GM23338 (cell line): ENCODE data around the gene NUCB1. TPM values are rescaled to one million over a fixed set of nuclear protein-coding genes. Genes with fewer than 3 reads are reported as not detected.
"Not testable (repeated sequence)": the region's sequence is repeated elsewhere in the genome, so short reads cannot be mapped to it uniquely, and the experiment has no call there.

ENCODE experiments used
- ATAC-seq: fragments of 200-7000 bp; cut with Tn5 transposase; 3 replicates; pipeline ENCODE4 v1.9.1; 2020
- DNase-seq: peaks from one replicate; pipeline ENCODE4 v3.0.0-alpha.2; 2015; ENCODE audit warnings: low spot score
- H2AFZ ChIP-seq: fragments of 200-600 bp; sonication (generic); 2 replicates; pipeline ENCODE4 v1.8.0; 2016; ENCODE audit warnings: antibody characterized with exemption, mild to moderate bottlenecking, moderate library complexity
- H3F3A ChIP-seq: fragments of 200-600 bp; sonication (generic); replicated peaks from 2 replicates; pipeline ENCODE4 v1.8.0; 2017; ENCODE audit warnings: antibody characterized with exemption, mixed run types, low read depth
- H3K27ac ChIP-seq: fragments of 200-600 bp; sonication (generic); 2 replicates; pipeline ENCODE4 v1.6.1; 2016; ENCODE audit warnings: low read depth
- H3K27me3 ChIP-seq: fragments of 200-600 bp; sonication (generic); 2 replicates; pipeline ENCODE4 v1.8.0; 2016; ENCODE audit warnings: mild to moderate bottlenecking, mixed run types, moderate library complexity; ENCODE audit not compliant: insufficient read depth
- H3K36me3 ChIP-seq: fragments of 200-600 bp; sonication (generic); 2 replicates; pipeline ENCODE4 v1.8.0; 2016; ENCODE audit warnings: mild to moderate bottlenecking; ENCODE audit not compliant: insufficient read depth
- H3K4me1 ChIP-seq: fragments of 200-600 bp; sonication (generic); 2 replicates; pipeline ENCODE4 v1.8.0; 2016; ENCODE audit warnings: mild to moderate bottlenecking, moderate library complexity; ENCODE audit not compliant: insufficient read depth
- H3K4me2 ChIP-seq: fragments of 200-600 bp; sonication (generic); 2 replicates; pipeline ENCODE4 v1.7.1; 2017; ENCODE audit warnings: mixed run types
- H3K4me3 ChIP-seq: fragments of 200-600 bp; sonication (generic); 2 replicates; pipeline ENCODE4 v1.6.1; 2016; ENCODE audit warnings: mixed run types
- H3K79me2 ChIP-seq: fragments of 200-600 bp; sonication (generic); replicated peaks from 2 replicates; pipeline ENCODE4 v1.8.0; 2017; ENCODE audit warnings: mild to moderate bottlenecking; ENCODE audit not compliant: insufficient read depth
- H3K9me2 ChIP-seq: fragments of 200-600 bp; sonication (generic); 2 replicates; pipeline ENCODE4 v1.8.0; 2017; ENCODE audit not compliant: insufficient read depth
- H4K20me1 ChIP-seq: fragments of 200-600 bp; sonication (generic); replicated peaks from 2 replicates; pipeline ENCODE4 v1.8.0; 2017; ENCODE audit warnings: mild to moderate bottlenecking; ENCODE audit not compliant: insufficient read depth
- H3K27ac Mint-ChIP-seq: 2 replicates; pipeline ENCODE4 v1.8.0; 2020; ENCODE audit warnings: inconsistent platforms, mild to moderate bottlenecking, moderate library complexity, mixed read lengths
- H3K27me3 Mint-ChIP-seq: 3 replicates; pipeline ENCODE4 v1.8.0; 2022; ENCODE audit warnings: low read depth, mild to moderate bottlenecking, moderate library complexity, mixed read lengths, inconsistent platforms; ENCODE audit not compliant: insufficient read depth, poor library complexity
- H3K36me3 Mint-ChIP-seq: 3 replicates; pipeline ENCODE4 v1.8.0; 2021; ENCODE audit warnings: low read depth, mild to moderate bottlenecking, inconsistent platforms, moderate library complexity, mixed read lengths
- H3K4me1 Mint-ChIP-seq: 3 replicates; pipeline ENCODE4 v1.8.0; 2020; ENCODE audit warnings: mild to moderate bottlenecking, inconsistent platforms, mixed read lengths
- H3K4me3 Mint-ChIP-seq: 3 replicates; pipeline ENCODE4 v1.8.0; 2021; ENCODE audit warnings: moderate library complexity, mild to moderate bottlenecking, inconsistent platforms, mixed read lengths
- H3K9me3 Mint-ChIP-seq: 3 replicates; pipeline ENCODE4 v1.8.0; 2020; ENCODE audit warnings: moderate library complexity, mild to moderate bottlenecking, inconsistent platforms, mixed read lengths
- CREB1 ChIP-seq: fragments of 250-450 bp; sonication (Bioruptor Pico); IDR thresholded peaks from 2 replicates; pipeline ENCODE4 v1.5.0; 2020; ENCODE audit warnings: low read depth, mild to moderate bottlenecking, moderate library complexity
- CTCF ChIP-seq, 2 experiments: fragments of 200-600 bp in 1 of 2; sonication (generic) in 1 of 2; conservative IDR thresholded peaks; 2 replicates each; pipeline versions ENCODE4 v1.5.1 to v1.6.1; 2016 to 2017; ENCODE audit warnings: antibody characterized with exemption in 2 of 2, low read depth in 2 of 2, mild to moderate bottlenecking in 2 of 2, moderate library complexity in 1 of 2
- ETS1 ChIP-seq: IDR thresholded peaks from 2 replicates; pipeline ENCODE4 v1.6.1; 2016; ENCODE audit warnings: antibody characterized with exemption
- EZH2phosphoT487 ChIP-seq: fragments of 200-600 bp; sonication (generic); IDR thresholded peaks from one replicate; pipeline ENCODE4 v1.8.1; 2018; ENCODE audit warnings: antibody characterized with exemption; ENCODE audit not compliant: unreplicated experiment
- JUNB ChIP-seq: IDR thresholded peaks from one replicate; pipeline ENCODE4 v1.6.1; 2016; ENCODE audit warnings: antibody characterized with exemption; ENCODE audit not compliant: unreplicated experiment
- STAT1 ChIP-seq: IDR thresholded peaks from one replicate; pipeline ENCODE4 v1.6.1; 2016; ENCODE audit warnings: antibody characterized with exemption; ENCODE audit not compliant: unreplicated experiment
- ZNF114 ChIP-seq: fragments of 250-450 bp; sonication (Bioruptor Pico); IDR thresholded peaks from 2 replicates; pipeline ENCODE4 v1.5.0; 2020; ENCODE audit warnings: mild to moderate bottlenecking, moderate library complexity
- ZNF331 ChIP-seq: fragments of 250-450 bp; sonication (Bioruptor Pico); IDR thresholded peaks from 2 replicates; pipeline ENCODE4 v1.5.0; 2020; ENCODE audit warnings: low read depth, mild to moderate bottlenecking, moderate library complexity
- ZNF462 ChIP-seq: fragments of 250-450 bp; sonication (Bioruptor Pico); IDR thresholded peaks from 2 replicates; pipeline ENCODE4 v1.5.0; 2020; ENCODE audit warnings: mild to moderate bottlenecking, moderate library complexity
- polyA plus RNA-seq: library from polyadenylated mRNA; unstranded; fragments of >200 nt; fragmentation: Nextera tagmentation; extraction: Ambion mirVana; gene quantifications from 2 replicates; pipeline ENCODE4 v1.2.1, GENCODE V29; 2016
- total RNA-seq: library from RNA; depleted of rRNA; stranded (reverse); fragments of >200 nt; shearing (Covaris generic); gene quantifications from 2 replicates; pipeline ENCODE4 v1.2.3, GENCODE V29; 2014

The NUCB1 gene
- total and polyA plus RNA-seq, 2 experiments from 2014 or later = 57.1 to 163 TPM

GRCh38 chr19:48909424-48910077, 9.4 kb downstream of the NUCB1 start:
- not testable (repeated sequence) for H3K9me2 ChIP-seq, ATAC-seq, H3K4me3 ChIP-seq, H4K20me1 ChIP-seq, H3F3A ChIP-seq, H3K4me2 ChIP-seq, H3K27me3 ChIP-seq, H3K27ac Mint-ChIP-seq, H3K4me1 ChIP-seq, H3K4me3 Mint-ChIP-seq, H3K79me2 ChIP-seq, H3K9me3 Mint-ChIP-seq, H3K27me3 Mint-ChIP-seq, H3K27ac ChIP-seq, H3K4me1 Mint-ChIP-seq, H2AFZ ChIP-seq, DNase-seq
- peaks cover 11% of the 10 kb centered on the region for H3K36me3 ChIP-seq
- H3K36me3 Mint-ChIP-seq = peaks cover 78% of the 10 kb centered on the region

- Histone ChIP-seq H3K4me2 (no peak overlapping the region), H3K4me1 (no peaks in the 10 kb centered on the region), H3K79me2 (no peaks in the 10 kb centered on the region), H3K9me2 (no peaks in the 10 kb centered on the region), H2AFZ (no peak overlapping the region), H3K27me3 (no peaks in the 10 kb centered on the region), H3F3A (0 out of 2 replicates have a peak, but pooled peaks cover 3% of the 10 kb centered on the region), H3K36me3 (peaks cover 17% of the 10 kb centered on the region), H3K27ac (no peak overlapping the region), H3K4me3 (no peak overlapping the region), H4K20me1 (no peaks in the 10 kb centered on the region; the same call in 1 of the 2 replicates)
- Mint-ChIP-seq H3K9me3 (no peaks in the 10 kb centered on the region), H3K4me3 (no peak overlapping the region), H3K36me3 (peaks cover 69% of the 10 kb centered on the region), H3K4me1 (no peaks in the 10 kb centered on the region), H3K27me3 (peaks cover 5% of the 10 kb centered on the region), H3K27ac (no peak overlapping the region)
- DNase-seq (no peak), ATAC-seq (no peak)
- TF ChIP-seq ZNF114 (CRISPR knock-in tag) (no peak), ZNF331 (CRISPR knock-in tag) (no peak), EZH2phosphoT487 (no peak), ZNF462 (CRISPR knock-in tag) (no peak), CREB1 (CRISPR knock-in tag) (no peak), STAT1 (no peak), JUNB (no peak), ETS1 (no peak), CTCF (conservative IDR thresholded peaks at IDR 0.05; ENCODE audit: low read depth in 2 of 2) (no peak)
These were observed 10.7 kb downstream of the NUCB1 start for GRCh38 chr19:48910803-48911202.
